Mesenchymal stem cell (in vitro differentiated cells and primary cell): ENCODE measurements around the gene NKX1-2.

Experiments
- DNase-seq: peaks from one replicate; pipeline ENCODE4 v3.0.0-alpha.2; 2013
- H2AFZ ChIP-seq: one replicate; pipeline ENCODE4 v1.6.1; 2013; ENCODE audit warnings: low read depth, mild to moderate bottlenecking, control low read depth, inconsistent platforms, low read length, moderate library complexity
- H2AK5ac ChIP-seq: 2 replicates; pipeline ENCODE4 v1.6.1; 2013; ENCODE audit warnings: low read length, moderate library complexity, mild to moderate bottlenecking, inconsistent platforms; ENCODE audit not compliant: severe bottlenecking
- H2BK120ac ChIP-seq: one replicate; pipeline ENCODE4 v1.6.1; 2013; ENCODE audit warnings: low read depth, mild to moderate bottlenecking, inconsistent platforms, low read length, moderate library complexity
- H2BK12ac ChIP-seq, 2 experiments: one replicate each; pipeline ENCODE4 v1.6.1; 2013; ENCODE audit warnings: inconsistent platforms in 2 of 2, low read length in 2 of 2, mild to moderate bottlenecking in 2 of 2, moderate library complexity in 2 of 2, control low read depth in 1 of 2
- H2BK15ac ChIP-seq: one replicate; pipeline ENCODE4 v1.6.1; 2013; ENCODE audit warnings: mild to moderate bottlenecking, low read depth, inconsistent platforms; ENCODE audit not compliant: poor library complexity, severe bottlenecking
- H2BK5ac ChIP-seq: 2 replicates; pipeline ENCODE4 v1.6.1; 2013; ENCODE audit warnings: low read depth, mild to moderate bottlenecking, low read length, control low read depth, inconsistent platforms; ENCODE audit not compliant: poor library complexity, severe bottlenecking
- H3K14ac ChIP-seq, 2 experiments: one replicate each; pipeline ENCODE4 v1.6.1; 2013; ENCODE audit warnings: inconsistent platforms in 2 of 2, low read length in 2 of 2, control low read depth in 1 of 2, mild to moderate bottlenecking in 1 of 2, moderate library complexity in 1 of 2
- H3K18ac ChIP-seq, 2 experiments: one replicate each; pipeline ENCODE4 v1.6.1; 2013; ENCODE audit warnings: inconsistent platforms in 2 of 2, low read length in 2 of 2, control low read depth in 1 of 2, low read depth in 1 of 2, mild to moderate bottlenecking in 1 of 2
- H3K23ac ChIP-seq, 2 experiments: one replicate each; pipeline ENCODE4 v1.6.1; 2013; ENCODE audit warnings: inconsistent platforms in 2 of 2, low read length in 2 of 2, mild to moderate bottlenecking in 2 of 2, moderate library complexity in 2 of 2, control low read depth in 1 of 2
- H3K27ac ChIP-seq: 2 replicates; pipeline ENCODE4 v1.5.1; 2013; ENCODE audit warnings: mild to moderate bottlenecking, moderate library complexity, low read length, control low read depth, inconsistent platforms; ENCODE audit not compliant: poor library complexity, severe bottlenecking
- H3K27me3 ChIP-seq, 2 experiments: 2 replicates each; pipeline versions ENCODE4 v1.6.1 to v1.7.0; 2013; ENCODE audit warnings: low read length in 2 of 2, mild to moderate bottlenecking in 2 of 2, moderate library complexity in 2 of 2, control low read depth in 1 of 2, inconsistent platforms in 1 of 2; ENCODE audit not compliant: control insufficient read depth in 1 of 2, insufficient read depth in 1 of 2
- H3K36me3 ChIP-seq, 2 experiments: 2 replicates each; pipeline versions ENCODE4 v1.6.1 to v1.7.0; 2013; ENCODE audit warnings: low read length in 2 of 2, control low read depth in 1 of 2, inconsistent platforms in 1 of 2, low read depth in 1 of 2, mild to moderate bottlenecking in 1 of 2; ENCODE audit not compliant: insufficient read depth in 2 of 2, control insufficient read depth in 1 of 2
- H3K4ac ChIP-seq, 2 experiments: one replicate each; pipeline ENCODE4 v1.6.1; 2013; ENCODE audit warnings: inconsistent platforms in 2 of 2, low read length in 2 of 2, mild to moderate bottlenecking in 2 of 2, moderate library complexity in 2 of 2, control low read depth in 1 of 2, low read depth in 1 of 2
- H3K4me1 ChIP-seq: 2 replicates; pipeline ENCODE4 v1.6.1; 2013; ENCODE audit warnings: low read depth, low read length, control low read depth; ENCODE audit not compliant: control insufficient read depth, insufficient read depth
- H3K4me2 ChIP-seq: 2 replicates; pipeline ENCODE4 v1.6.1; 2013; ENCODE audit warnings: low read length, mild to moderate bottlenecking, inconsistent platforms; ENCODE audit not compliant: poor library complexity, severe bottlenecking
- H3K4me3 ChIP-seq, 2 experiments: 2 replicates each; pipeline versions ENCODE4 v1.5.1 to v1.7.0; 2013; ENCODE audit warnings: low read length in 2 of 2, mild to moderate bottlenecking in 2 of 2, control low read depth in 1 of 2, low read depth in 1 of 2; ENCODE audit not compliant: insufficient read depth in 1 of 2
- H3K79me1 ChIP-seq: replicated peaks from 2 replicates; pipeline ENCODE4 v1.6.1; 2013; ENCODE audit warnings: mild to moderate bottlenecking, control low read depth, low read length, inconsistent platforms; ENCODE audit not compliant: poor library complexity, severe bottlenecking
- H3K9ac ChIP-seq: 2 replicates; pipeline ENCODE4 v1.7.0; 2013; ENCODE audit warnings: mild to moderate bottlenecking, low read length, moderate library complexity
- H3K9me3 ChIP-seq: 2 replicates; pipeline ENCODE4 v1.7.0; 2013; ENCODE audit warnings: mild to moderate bottlenecking, low read length; ENCODE audit not compliant: control insufficient read depth
- H4K8ac ChIP-seq: one replicate; pipeline ENCODE4 v1.6.1; 2013; ENCODE audit warnings: inconsistent platforms, mild to moderate bottlenecking, low read length, moderate library complexity
- H4K91ac ChIP-seq: one replicate; pipeline ENCODE4 v1.6.1; 2013; ENCODE audit warnings: mild to moderate bottlenecking, low read length, inconsistent platforms
- WGBS: methylation state at CpG from one replicate; pipeline ENCODE4 v1.1.7; 2013; ENCODE audit warnings: mixed read lengths; 5-methylcytosine and 5-hydroxymethylcytosine counted together

The NKX1-2 gene

DNA sequence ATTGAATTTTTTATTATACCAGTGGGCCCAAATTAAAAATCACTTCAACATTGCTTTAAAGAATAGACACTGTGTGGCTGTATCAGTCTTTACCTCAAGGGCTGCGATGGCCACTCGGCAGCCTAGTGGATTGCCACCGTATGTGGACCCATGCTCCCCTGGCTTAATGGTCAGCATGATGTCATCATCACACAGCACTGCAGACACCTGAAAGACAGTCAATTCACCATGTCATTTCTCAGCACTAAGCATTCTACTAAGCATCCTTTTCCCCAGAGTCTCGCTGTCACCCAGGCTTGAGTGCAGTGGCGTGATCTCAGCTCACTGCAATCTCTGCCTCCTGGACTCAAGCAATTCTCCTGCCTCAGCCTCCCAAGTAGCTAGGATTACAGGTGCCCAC, 48.2 kb downstream of the NKX1-2 start:
- H2BK15ac ChIP-seq = no peak overlapping the region
- no peaks in the 10 kb centered on the region for H3K4me1 ChIP-seq
- DNase-seq = no peak
- no peak overlapping the region for H3K4ac ChIP-seq
- peaks cover 2% of the 10 kb centered on the region for H3K79me1 ChIP-seq
- H2BK12ac ChIP-seq = no peak overlapping the region
- H2AK5ac ChIP-seq = no peak overlapping the region
- H2BK120ac ChIP-seq = no peak overlapping the region
- H3K9ac ChIP-seq = no peak overlapping the region
- H2BK5ac ChIP-seq = no peak overlapping the region
- H3K27me3 ChIP-seq = no peaks in the 10 kb centered on the region
- H4K91ac ChIP-seq = no peak overlapping the region
- H3K27ac ChIP-seq = no peak overlapping the region
- no peak overlapping the region for H3K14ac ChIP-seq
- 96% methylated on average over 5 of the region's 5 CpGs for WGBS
- H4K8ac ChIP-seq = no peak overlapping the region
- H3K9me3 ChIP-seq = no peaks in the 10 kb centered on the region
- no peak overlapping the region for H3K4me3 ChIP-seq
- no peak overlapping the region for H3K18ac ChIP-seq
- H3K36me3 ChIP-seq = peaks cover 38 to 90% of the 10 kb centered on the region in 2 experiments
- H3K4me2 ChIP-seq = no peak overlapping the region
- no peak overlapping the region for H3K23ac ChIP-seq
- no peak overlapping the region for H2AFZ ChIP-seq
